ENCODE measurements around the gene POR.

DNA sequence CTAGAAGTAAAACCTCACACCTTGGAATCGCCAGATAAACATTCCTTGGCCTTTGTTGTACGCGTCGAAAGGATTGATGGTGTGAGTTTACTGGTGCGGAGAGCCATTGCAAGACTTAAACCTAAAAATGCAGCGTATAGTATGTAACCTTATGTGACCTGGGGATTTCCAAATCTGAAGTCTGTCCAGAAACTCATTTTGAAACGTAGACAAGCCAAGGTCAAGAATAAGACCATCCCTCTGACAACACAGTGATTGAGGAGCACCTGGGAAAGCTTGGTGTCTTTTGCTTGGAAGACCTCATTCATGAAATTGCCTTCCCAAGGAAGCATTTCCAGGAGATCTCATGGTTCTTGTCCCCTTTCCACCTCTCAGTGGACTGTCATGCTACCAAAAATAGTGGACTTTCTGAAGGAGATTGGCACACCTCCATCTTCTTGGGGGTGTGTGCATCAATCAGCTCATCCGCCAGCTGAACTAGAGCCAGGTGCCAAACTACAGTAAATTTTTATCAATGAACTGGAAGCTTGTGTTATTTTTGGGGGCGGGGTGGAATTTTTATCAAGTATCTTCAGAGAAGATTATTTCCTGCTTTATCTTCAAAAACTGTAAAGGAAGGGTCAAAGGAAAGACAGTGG is 8.1 kb downstream of the POR start:
- TF ChIP-seq, protein P1, sequence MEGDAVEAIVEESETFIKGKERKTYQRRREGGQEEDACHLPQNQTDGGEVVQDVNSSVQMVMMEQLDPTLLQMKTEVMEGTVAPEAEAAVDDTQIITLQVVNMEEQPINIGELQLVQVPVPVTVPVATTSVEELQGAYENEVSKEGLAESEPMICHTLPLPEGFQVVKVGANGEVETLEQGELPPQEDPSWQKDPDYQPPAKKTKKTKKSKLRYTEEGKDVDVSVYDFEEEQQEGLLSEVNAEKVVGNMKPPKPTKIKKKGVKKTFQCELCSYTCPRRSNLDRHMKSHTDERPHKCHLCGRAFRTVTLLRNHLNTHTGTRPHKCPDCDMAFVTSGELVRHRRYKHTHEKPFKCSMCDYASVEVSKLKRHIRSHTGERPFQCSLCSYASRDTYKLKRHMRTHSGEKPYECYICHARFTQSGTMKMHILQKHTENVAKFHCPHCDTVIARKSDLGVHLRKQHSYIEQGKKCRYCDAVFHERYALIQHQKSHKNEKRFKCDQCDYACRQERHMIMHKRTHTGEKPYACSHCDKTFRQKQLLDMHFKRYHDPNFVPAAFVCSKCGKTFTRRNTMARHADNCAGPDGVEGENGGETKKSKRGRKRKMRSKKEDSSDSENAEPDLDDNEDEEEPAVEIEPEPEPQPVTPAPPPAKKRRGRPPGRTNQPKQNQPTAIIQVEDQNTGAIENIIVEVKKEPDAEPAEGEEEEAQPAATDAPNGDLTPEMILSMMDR (IDR thresholded peaks at IDR 0.05; ENCODE audit: low read length) = no peak
- TF ChIP-seq EZH2 (optimal IDR thresholded peaks at IDR 0.05; ENCODE audit: low read depth, low read length) = no peak
